Activated CD8-positive, alpha-beta memory T cell treated with anti-CD3 and anti-CD28 coated beads, Interleukin-2, amount 10 ng/mL, durations not matched to agents 7 days and 5 days (primary cell): Measurements from ENCODE around the gene ZNF236. TPM values are rescaled to one million over a fixed set of nuclear protein-coding genes. Genes with fewer than 3 reads are reported as not detected.

Experiments used
- ATAC-seq: fragments of 150-1000 bp; cut with Tn5 transposase; one replicate; pipeline ENCODE4 v1.10.0; 2021; ENCODE audit warnings: moderate library complexity
- CTCF ChIA-PET: fragments of 350-600 bp; sonication (Branson Sonifier 250); formaldehyde crosslinking; loops from one replicate; lab custom pipeline; 2021; ENCODE audit warnings: antibody characterized with exemption; lab: Charles Lee
- DNase-seq: peaks from one replicate; pipeline ENCODE4 v3.0.0-alpha.2; 2020
- H3K27ac Mint-ChIP-seq: one replicate; pipeline ENCODE4 v1.8.0; 2021; ENCODE audit warnings: mild to moderate bottlenecking, mixed read lengths
- H3K27me3 Mint-ChIP-seq: one replicate; pipeline ENCODE4 v1.8.0; 2021; ENCODE audit warnings: mixed read lengths
- H3K36me3 Mint-ChIP-seq: one replicate; pipeline ENCODE4 v1.8.0; 2021; ENCODE audit warnings: mild to moderate bottlenecking, mixed read lengths
- H3K4me1 Mint-ChIP-seq: one replicate; pipeline ENCODE4 v1.8.0; 2021; ENCODE audit warnings: mixed read lengths
- H3K4me3 Mint-ChIP-seq: one replicate; pipeline ENCODE4 v1.8.0; 2021; ENCODE audit warnings: mild to moderate bottlenecking, moderate library complexity, mixed read lengths
- H3K9me3 Mint-ChIP-seq: one replicate; pipeline ENCODE4 v1.8.0; 2022; ENCODE audit warnings: low read depth, mixed read lengths
- total RNA-seq, 2 experiments: library from RNA; stranded (reverse); gene quantifications; one replicate each; pipeline ENCODE4 v1.2.3, GENCODE V29; 2021

ZNF236 gene
- total RNA-seq, 2 experiments from 2014 or later = 16.8 to 22.9 TPM

GRCh38 chr18:76909439-76909838 is 87.1 kb downstream of the ZNF236 start:
- no peak for ATAC-seq
- Mint-ChIP-seq H3K4me1 (no peaks in the 10 kb centered on the region), H3K27me3 (no peaks in the 10 kb centered on the region), H3K27ac (no peak overlapping the region), H3K4me3 (no peak overlapping the region), H3K9me3 (no peaks in the 10 kb centered on the region), H3K36me3 (peaks cover 19% of the 10 kb centered on the region)
- CTCF ChIA-PET = interaction anchor here (2.9 kb wide), 1 partner anchor 74 kb away, joined by 9 read pairs; no protein-coding TSS in a partner anchor
- no peak for DNase-seq

GRCh38 chr18:76911440-76911839 is 89.1 kb downstream of the ZNF236 start:
- ATAC-seq (no peak), DNase-seq (no peak)
- CTCF ChIA-PET = interaction anchor here (0.9 to 1.7 kb wide), 3 partner anchors 8 to 89 kb away, joined by 3 to 5 read pairs (median 3); no protein-coding TSS in a partner anchor
- Mint-ChIP-seq H3K9me3 (no peaks in the 10 kb centered on the region), H3K27ac (no peak overlapping the region), H3K4me1 (no peaks in the 10 kb centered on the region), H3K27me3 (no peaks in the 10 kb centered on the region), H3K4me3 (no peak overlapping the region), H3K36me3 (peaks cover 24% of the 10 kb centered on the region)

GRCh38 chr18:76913583-76913982 is 91.2 kb downstream of the ZNF236 start:
- Mint-ChIP-seq H3K36me3 (peaks cover 24% of the 10 kb centered on the region), H3K4me1 (no peaks in the 10 kb centered on the region), H3K27ac (no peak overlapping the region), H3K27me3 (no peaks in the 10 kb centered on the region), H3K4me3 (no peak overlapping the region), H3K9me3 (no peaks in the 10 kb centered on the region)
- ATAC-seq = no peak
- DNase-seq = no peak
- CTCF ChIA-PET = no interaction called here

- ATAC-seq = no peak
- Mint-ChIP-seq H3K9me3 (no peaks in the 10 kb centered on the region), H3K4me3 (no peak overlapping the region), H3K36me3 (peaks cover 22% of the 10 kb centered on the region), H3K27ac (no peak overlapping the region), H3K4me1 (no peaks in the 10 kb centered on the region), H3K27me3 (no peaks in the 10 kb centered on the region)
- no peak for DNase-seq
- CTCF ChIA-PET = no interaction called here
Observed at GRCh38 chr18:76914314-76914713, 92.0 kb downstream of the ZNF236 start.

GRCh38 chr18:76914796-76915195 is 92.4 kb downstream of the ZNF236 start:
- Mint-ChIP-seq H3K36me3 (peaks cover 21% of the 10 kb centered on the region), H3K4me3 (no peak overlapping the region), H3K27me3 (no peaks in the 10 kb centered on the region), H3K27ac (no peak overlapping the region), H3K9me3 (no peaks in the 10 kb centered on the region), H3K4me1 (no peaks in the 10 kb centered on the region)
- CTCF ChIA-PET = no interaction called here
- ATAC-seq (no peak), DNase-seq (no peak)

GRCh38 chr18:76915456-76915855 is 93.1 kb downstream of the ZNF236 start:
- H3K27me3 Mint-ChIP-seq = no peaks in the 10 kb centered on the region
- H3K27ac Mint-ChIP-seq = no peak overlapping the region
- no peaks in the 10 kb centered on the region for H3K9me3 Mint-ChIP-seq
- H3K4me1 Mint-ChIP-seq = no peaks in the 10 kb centered on the region
- no peak for ATAC-seq
- peaks cover 19% of the 10 kb centered on the region for H3K36me3 Mint-ChIP-seq
- CTCF ChIA-PET = no interaction called here
- no peak for DNase-seq
- no peak overlapping the region for H3K4me3 Mint-ChIP-seq

- CTCF ChIA-PET = interaction anchor here (1.2 to 4.6 kb wide), 2 partner anchors 18 to 64 kb away, joined by 3 to 46 read pairs; no protein-coding TSS in a partner anchor
- H3K4me3 Mint-ChIP-seq = no peak overlapping the region
Observed at GRCh38 chr18:76920974-76921373, 98.6 kb downstream of the ZNF236 start.

GRCh38 chr18:76922107-76922506 is 99.8 kb downstream of the ZNF236 start:
- peaks cover 5% of the 10 kb centered on the region for H3K4me1 Mint-ChIP-seq
- ATAC-seq (peak; percentile 97), DNase-seq (peak; percentile 58)
- H3K4me3 Mint-ChIP-seq = no peak overlapping the region
- no peaks in the 10 kb centered on the region for H3K27me3 Mint-ChIP-seq
- CTCF ChIA-PET = interaction anchor here (0.6 to 4.6 kb wide), 9 partner anchors 9 to 133 kb away, joined by 3 to 46 read pairs (median 4); no protein-coding TSS in a partner anchor
- peaks cover 16% of the 10 kb centered on the region for H3K36me3 Mint-ChIP-seq
- no peak overlapping the region for H3K27ac Mint-ChIP-seq
- H3K9me3 Mint-ChIP-seq = no peaks in the 10 kb centered on the region

More at GRCh38 chr18:76920974-76921373, 98.6 kb downstream of the ZNF236 start:
- Mint-ChIP-seq H3K27ac (no peak overlapping the region), H3K4me1 (peaks cover 5% of the 10 kb centered on the region), H3K9me3 (no peaks in the 10 kb centered on the region), H3K27me3 (no peaks in the 10 kb centered on the region), H3K36me3 (peaks cover 11% of the 10 kb centered on the region)
- no peak for ATAC-seq
- no peak for DNase-seq

- peaks cover 23% of the 10 kb centered on the region for H3K36me3 Mint-ChIP-seq
- H3K27me3 Mint-ChIP-seq = no peaks in the 10 kb centered on the region
- no peak overlapping the region for H3K27ac Mint-ChIP-seq
- no peak for ATAC-seq
- no peak overlapping the region for H3K4me3 Mint-ChIP-seq
- H3K4me1 Mint-ChIP-seq = peaks cover 6% of the 10 kb centered on the region
- H3K9me3 Mint-ChIP-seq = no peaks in the 10 kb centered on the region
- CTCF ChIA-PET = interaction anchor here (0.7 kb wide), 1 partner anchor 60 kb away, joined by 4 read pairs; no protein-coding TSS in a partner anchor
- no peak for DNase-seq
Observed at GRCh38 chr18:76923485-76924085, 101.2 kb downstream of the ZNF236 start.

- Mint-ChIP-seq H3K4me3 (no peak overlapping the region), H3K27me3 (no peaks in the 10 kb centered on the region), H3K9me3 (no peaks in the 10 kb centered on the region), H3K4me1 (peaks cover 14% of the 10 kb centered on the region), H3K27ac (no peak overlapping the region), H3K36me3 (peaks cover 31% of the 10 kb centered on the region)
- ATAC-seq (no peak), DNase-seq (no peak)
- CTCF ChIA-PET = interaction anchor here (1.0 to 1.3 kb wide), 2 partner anchors 58 to 123 kb away, joined by 3 to 5 read pairs; no protein-coding TSS in a partner anchor
Observed at GRCh38 chr18:76925501-76925900, 103.1 kb downstream of the ZNF236 start.

GRCh38 chr18:76927223-76927725 is 104.9 kb downstream of the ZNF236 start:
- DNase-seq (no peak), ATAC-seq (no peak)
- Mint-ChIP-seq H3K9me3 (no peaks in the 10 kb centered on the region), H3K27me3 (no peaks in the 10 kb centered on the region), H3K36me3 (peaks cover 31% of the 10 kb centered on the region), H3K27ac (no peak overlapping the region), H3K4me3 (no peak overlapping the region), H3K4me1 (peaks cover 20% of the 10 kb centered on the region)
- CTCF ChIA-PET = no interaction called here

GRCh38 chr18:76928179-76928868 is 106.0 kb downstream of the ZNF236 start:
- Mint-ChIP-seq H3K4me3 (no peak overlapping the region), H3K27me3 (no peaks in the 10 kb centered on the region), H3K36me3 (peaks cover 37% of the 10 kb centered on the region), H3K9me3 (no peaks in the 10 kb centered on the region), H3K4me1 (peaks cover 25% of the 10 kb centered on the region), H3K27ac (no peak overlapping the region)
- no peak for DNase-seq
- CTCF ChIA-PET = no interaction called here
- ATAC-seq = no peak

GRCh38 chr18:76931171-76931570 is 108.8 kb downstream of the ZNF236 start:
- H3K4me3 Mint-ChIP-seq = no peak overlapping the region
- no peak for DNase-seq
- CTCF ChIA-PET = interaction anchor here (1.0 to 2.0 kb wide), 3 partner anchors 9 to 128 kb away, joined by 5 to 16 read pairs (median 8); no protein-coding TSS in a partner anchor
- peaks cover 25% of the 10 kb centered on the region for H3K4me1 Mint-ChIP-seq
- no peaks in the 10 kb centered on the region for H3K9me3 Mint-ChIP-seq
- ATAC-seq = no peak
- H3K27me3 Mint-ChIP-seq = no peaks in the 10 kb centered on the region
- H3K27ac Mint-ChIP-seq = no peak overlapping the region
- peaks cover 31% of the 10 kb centered on the region for H3K36me3 Mint-ChIP-seq
